Astrocyte (in vitro differentiated cells and primary cell): Measurements from ENCODE around the gene ADAMTS8.

Experiments used
- EZH2 ChIP-seq: IDR thresholded peaks from 2 replicates; pipeline ENCODE4 v1.6.1; 2012; ENCODE audit warnings: mild to moderate bottlenecking, low read length, inconsistent platforms; ENCODE audit not compliant: insufficient read depth
- TF ChIP-seq, protein P1 (sequence below): IDR thresholded peaks from 2 replicates; pipeline ENCODE4 v1.5.1; 2011; ENCODE audit warnings: low read depth, mild to moderate bottlenecking, inconsistent platforms, low read length, moderate library complexity; ENCODE audit not compliant: insufficient read depth

DNA sequence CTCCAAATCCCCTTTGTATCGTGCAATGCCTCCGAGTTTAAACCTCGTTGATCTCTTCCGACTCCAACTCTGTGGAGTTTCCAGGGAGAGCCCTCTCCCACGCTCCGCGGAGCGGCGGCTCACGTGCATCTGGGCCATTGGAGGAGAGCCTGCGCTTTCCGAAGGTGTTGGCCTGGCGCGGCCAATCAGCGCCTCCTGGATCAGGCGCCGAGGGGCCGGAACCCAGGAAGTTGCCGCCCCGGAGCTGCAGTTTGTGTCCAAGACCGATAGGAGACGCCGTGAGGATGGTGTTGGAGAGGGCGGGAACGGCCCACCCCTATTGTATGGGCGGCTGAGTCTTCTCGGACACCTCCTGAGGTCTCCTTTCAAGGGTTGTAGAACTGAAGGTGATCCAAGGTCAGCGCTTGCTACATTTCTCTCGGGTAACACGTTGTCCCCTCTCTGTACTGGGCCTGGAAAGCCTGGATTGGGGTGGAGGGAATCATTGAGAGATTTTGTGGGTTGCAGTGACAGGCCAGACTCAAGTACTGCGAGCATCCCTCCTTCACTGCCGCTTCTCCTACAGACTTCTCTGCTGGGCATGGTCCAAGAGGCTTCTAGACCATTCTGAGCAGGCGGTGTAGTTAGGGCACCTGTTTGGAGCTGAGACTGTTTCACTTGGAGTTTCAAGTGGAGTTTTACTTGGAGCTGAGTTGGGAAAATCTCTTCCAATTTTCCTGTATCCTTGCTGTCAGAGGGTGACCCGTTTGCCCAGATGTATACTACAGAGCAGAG, 21.8 kb upstream of the ADAMTS8 start:
- TF ChIP-seq, protein P1, sequence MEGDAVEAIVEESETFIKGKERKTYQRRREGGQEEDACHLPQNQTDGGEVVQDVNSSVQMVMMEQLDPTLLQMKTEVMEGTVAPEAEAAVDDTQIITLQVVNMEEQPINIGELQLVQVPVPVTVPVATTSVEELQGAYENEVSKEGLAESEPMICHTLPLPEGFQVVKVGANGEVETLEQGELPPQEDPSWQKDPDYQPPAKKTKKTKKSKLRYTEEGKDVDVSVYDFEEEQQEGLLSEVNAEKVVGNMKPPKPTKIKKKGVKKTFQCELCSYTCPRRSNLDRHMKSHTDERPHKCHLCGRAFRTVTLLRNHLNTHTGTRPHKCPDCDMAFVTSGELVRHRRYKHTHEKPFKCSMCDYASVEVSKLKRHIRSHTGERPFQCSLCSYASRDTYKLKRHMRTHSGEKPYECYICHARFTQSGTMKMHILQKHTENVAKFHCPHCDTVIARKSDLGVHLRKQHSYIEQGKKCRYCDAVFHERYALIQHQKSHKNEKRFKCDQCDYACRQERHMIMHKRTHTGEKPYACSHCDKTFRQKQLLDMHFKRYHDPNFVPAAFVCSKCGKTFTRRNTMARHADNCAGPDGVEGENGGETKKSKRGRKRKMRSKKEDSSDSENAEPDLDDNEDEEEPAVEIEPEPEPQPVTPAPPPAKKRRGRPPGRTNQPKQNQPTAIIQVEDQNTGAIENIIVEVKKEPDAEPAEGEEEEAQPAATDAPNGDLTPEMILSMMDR = peak; percentile 50
- no peak for TF ChIP-seq EZH2
